ENCODE measurements around the gene THRB.

Gene THRB

GRCh38 chr3:24510030-24510648 is 15.5 kb upstream of the THRB start:
- DNase-seq = no peak

GRCh38 chr3:24508423-24508839 is 13.8 kb upstream of the THRB start:
- DNase-seq = no peak

DNA sequence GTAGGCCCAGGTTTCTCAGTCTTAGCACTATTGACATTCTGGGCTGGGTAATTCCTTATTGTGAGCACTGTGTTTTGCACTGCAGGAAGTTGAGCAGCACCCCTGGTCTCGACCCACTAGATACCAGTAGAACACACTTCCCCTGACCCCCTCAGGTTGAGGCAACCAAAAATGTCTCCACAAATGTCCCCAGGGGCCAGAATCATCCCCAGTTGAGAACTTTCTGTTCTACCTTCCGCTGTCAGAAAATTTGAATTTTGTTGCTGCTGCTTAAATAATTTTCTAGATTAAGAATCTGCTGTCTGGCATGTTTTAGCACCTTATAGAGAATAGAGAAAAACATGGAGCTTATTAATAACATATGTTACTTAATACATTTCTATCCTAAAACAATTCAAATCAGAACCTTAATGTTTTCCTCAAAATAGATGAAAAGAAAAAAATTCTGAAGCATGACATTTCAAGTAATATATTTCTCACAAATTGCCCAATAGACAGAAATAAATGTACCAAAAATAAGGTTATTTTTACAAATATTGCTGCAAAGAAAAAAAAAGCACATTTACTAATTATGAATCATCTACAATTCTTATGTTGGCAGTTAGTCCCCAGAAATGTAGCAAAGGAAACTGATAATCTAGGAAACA is 13.2 kb upstream of the THRB start:
- DNase-seq = peak in 1 of 2 donors; percentile 23

- DNase-seq = no peak
Measured at GRCh38 chr3:24506966-24507775, 12.5 kb upstream of the THRB start.

GRCh38 chr3:24505691-24506550 is 11.3 kb upstream of the THRB start:
- no peak for DNase-seq

DNA sequence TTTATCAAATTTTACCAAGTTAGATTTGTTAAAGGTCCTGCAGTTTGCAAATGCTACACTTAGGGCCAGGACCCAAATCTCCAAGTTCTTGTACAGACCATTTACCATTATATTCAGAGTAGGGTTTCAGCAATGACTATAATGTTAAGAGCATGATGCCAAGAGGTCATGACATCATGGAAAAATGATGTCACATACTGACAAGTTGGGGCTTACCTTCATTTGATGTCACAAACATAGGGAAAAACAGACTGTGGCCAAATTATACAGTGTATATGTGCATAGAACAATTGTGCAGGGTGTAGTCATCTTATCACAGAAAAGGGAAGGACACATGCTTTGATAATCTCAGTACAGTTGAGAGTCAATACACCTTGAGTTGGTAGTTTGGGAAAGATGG is 10.1 kb upstream of the THRB start:
- DNase-seq = no peak

DNA sequence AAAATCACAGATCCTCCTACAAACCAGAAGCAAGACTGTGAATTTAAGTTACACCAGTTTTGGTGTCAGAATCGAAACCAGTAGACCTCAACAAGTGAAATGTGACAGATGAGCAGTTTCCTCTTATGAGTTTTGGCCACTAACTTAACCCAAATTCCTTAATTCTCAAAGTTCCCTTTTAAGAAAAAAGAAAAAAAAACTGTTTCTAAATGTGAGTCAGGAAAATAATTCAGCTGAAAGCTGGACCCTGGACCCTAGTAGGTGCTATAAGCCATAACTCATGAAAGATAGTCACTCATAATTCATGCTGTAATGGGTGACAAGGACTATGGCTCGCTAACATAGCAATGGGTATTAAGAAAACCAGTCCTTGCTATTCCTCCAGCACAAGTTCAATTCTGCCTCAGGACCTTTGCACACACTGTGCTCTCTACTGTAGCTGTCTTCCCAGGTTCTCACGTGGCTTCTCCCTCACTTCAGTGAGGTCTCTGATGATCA is 9.0 kb upstream of the THRB start:
- no peak for DNase-seq

DNA sequence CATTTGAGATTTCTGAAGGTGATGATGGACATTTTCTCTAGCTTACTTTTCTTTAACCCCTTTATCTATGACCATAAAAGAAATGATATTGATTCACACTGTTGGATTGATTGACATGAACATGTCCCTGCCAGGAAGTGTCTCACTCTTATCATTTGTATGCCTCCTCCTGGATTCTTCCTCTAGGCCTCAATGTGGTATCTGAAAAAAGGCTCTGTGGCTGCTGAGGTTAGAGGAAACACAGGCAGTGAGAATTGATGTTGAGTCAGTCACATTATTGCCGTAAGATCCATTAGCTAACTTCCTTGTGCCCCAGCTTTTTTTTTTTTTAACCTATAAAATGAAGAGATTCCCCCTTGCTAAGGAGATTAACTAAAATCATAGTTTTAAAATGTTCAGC is 8.0 kb upstream of the THRB start:
- no peak for DNase-seq

- DNase-seq = no peak
Measured at GRCh38 chr3:24500806-24501205, 6.2 kb upstream of the THRB start.

DNA sequence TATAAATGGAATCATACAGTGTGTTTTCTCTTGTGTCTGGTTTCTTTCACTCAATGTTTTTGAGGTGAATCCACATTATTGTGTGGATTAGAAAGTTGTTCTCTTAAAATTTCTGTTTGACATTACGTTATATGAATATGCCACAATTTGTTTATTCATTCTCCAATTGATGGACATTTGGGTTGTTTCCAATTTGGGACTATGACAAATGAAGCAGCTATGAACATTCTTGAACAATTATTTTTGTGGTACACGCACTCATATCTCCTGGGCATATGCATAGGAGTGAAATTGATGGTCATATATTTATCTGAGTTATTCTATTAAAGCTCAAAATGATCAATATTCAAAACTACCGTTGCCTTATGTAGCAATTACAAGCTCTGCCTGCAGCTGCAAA is 5.3 kb upstream of the THRB start:
- DNase-seq = no peak

GRCh38 chr3:24498796-24499195 is 4.1 kb upstream of the THRB start:
- no peak for DNase-seq

GRCh38 chr3:24498391-24498790 is 3.7 kb upstream of the THRB start:
- no peak for DNase-seq

DNA sequence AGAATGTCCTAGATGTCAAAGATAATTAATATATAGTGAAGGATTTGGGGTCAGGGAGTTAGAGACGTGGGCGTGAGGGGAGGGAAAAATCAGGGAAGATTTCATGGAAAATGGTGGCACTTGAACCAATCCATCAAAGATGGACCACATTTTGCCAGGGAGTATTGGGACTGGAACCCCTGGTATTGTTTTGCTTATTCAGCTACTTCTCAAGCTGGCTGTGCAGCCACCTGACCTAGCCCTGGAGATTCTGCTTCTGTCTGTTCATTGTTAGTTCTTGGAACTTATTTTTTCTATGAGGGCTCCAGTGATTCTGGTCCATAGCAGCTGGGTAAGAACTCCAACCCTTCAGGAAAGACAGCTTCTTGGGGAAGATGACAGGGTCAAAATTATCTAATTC is 3.3 kb upstream of the THRB start:
- DNase-seq = no peak

DNA sequence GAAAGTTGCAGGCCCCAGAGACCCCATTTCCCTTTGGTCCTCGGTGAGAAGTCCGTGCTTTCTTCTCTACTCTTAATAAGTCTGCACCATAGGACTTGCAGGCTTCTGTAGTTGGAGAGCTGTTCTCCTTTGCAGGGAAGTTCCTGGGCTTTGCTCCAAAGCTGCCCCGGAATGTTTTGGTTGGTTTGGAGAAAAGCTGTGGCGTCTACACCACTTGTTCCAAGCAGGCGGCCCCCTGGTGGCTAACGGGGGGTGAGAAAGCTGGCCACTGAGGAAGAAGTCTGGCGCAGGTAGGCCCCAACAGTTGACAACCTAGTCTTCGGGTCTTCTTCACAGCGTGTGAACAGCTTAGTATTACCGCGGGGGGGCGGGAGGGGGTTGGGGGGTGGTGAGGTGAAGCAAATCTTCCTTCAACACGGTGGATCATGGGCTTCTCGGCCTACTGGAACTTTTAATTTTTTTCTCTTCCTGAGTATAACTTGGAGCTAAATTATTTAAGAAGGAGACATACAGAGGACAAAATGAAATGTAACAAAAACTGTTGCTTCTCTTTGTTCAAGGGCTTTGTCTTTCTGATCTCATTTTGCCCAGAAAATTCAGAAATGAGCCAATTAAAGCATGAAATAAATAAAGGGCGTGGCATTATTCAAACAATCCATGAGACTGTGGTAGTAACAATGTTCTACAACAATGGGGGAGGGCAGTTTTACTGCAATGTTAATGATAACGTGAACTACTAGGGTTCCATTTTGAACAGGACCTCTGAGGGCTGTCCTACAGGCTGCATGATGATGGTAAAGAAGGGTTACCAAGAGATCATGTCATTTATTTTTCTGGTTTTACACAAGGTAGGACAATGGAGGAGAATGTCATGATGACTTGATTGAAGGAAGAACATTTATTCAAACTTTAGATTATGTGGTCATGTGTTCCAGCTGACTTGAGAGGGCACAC is 2.2 kb upstream of the THRB start:
- DNase-seq = peak in 1 of 2 donors; percentile 8

DNA sequence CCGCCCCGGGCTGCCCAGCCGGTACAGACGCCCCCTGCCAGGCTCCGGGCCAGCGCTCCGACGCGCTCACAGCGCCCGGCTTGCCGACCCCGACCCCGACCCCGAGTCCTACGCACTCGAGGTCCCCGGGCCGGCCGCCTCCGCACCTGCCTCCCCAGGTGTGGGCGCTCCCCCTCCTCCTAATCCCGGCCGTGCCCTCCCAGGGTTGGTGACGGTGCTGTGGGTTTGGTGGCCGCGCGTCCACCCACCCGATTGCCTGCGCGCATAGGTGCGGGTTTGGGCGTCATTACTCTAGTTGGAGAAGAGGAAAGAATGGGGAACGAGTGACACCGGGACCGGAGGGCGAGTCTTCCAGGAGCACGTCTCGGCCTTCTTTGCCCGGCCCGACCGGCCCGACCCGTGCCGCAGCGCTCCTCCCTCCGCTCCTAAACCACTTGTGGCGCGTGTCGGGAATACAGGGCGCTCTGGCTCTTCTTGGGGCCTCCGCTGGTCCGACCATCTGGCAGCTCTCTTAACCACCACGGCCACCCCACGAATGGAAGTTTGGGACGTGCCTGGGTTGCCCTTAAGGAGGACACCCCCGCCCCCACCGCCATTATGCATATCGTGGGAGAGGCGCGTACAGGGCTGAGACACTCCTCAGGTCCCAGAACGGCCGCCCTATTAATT is 810 bp upstream of the THRB start:
- peak in 1 of 2 donors; percentile 8 for DNase-seq

- peak in 1 of 2 donors; percentile 16 for DNase-seq
Measured at GRCh38 chr3:24493746-24494617, 668 bp downstream of the THRB start.

- no peak for DNase-seq
Measured at GRCh38 chr3:24492971-24493551, 1.6 kb downstream of the THRB start.

- DNase-seq = no peak
Measured at GRCh38 chr3:24490151-24490550, 4.5 kb downstream of the THRB start.
